GM08714 (cell line): ENCODE results near the gene IRF6.
A peak's percentile ranks its signal among the peaks of the same experiment; 100 is the strongest.

Source experiments
- H3K4me3 ChIP-seq: fragments of 200-500 bp; sonication (Bioruptor generic); 2 replicates; pipeline ENCODE4 v1.5.1; 2014; ENCODE audit warnings: mild to moderate bottlenecking, low read length, inconsistent platforms
- ZNF274 ChIP-seq: IDR thresholded peaks from 2 replicates; pipeline ENCODE4 v1.6.1; 2012; ENCODE audit warnings: mild to moderate bottlenecking, low read depth, low read length

IRF6 gene

DNA sequence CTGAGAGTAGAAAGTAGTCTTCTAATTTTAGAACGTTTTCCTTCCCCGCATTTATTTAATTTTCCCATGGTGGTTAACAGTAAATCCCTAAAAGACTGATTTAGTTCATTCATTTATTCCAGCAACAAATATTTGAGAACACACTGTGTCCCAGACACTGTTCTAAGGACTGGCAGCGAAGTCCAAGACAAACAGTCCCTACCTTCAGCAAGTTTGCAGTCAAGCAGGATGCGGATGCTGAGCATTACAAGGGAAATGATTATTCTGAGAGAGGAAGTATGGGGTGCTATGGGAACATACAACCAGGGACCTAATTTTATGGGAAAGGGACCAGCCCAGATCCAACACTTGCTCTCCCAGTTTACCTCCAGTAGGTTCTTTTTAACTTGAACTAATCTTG, 20.4 kb downstream of the IRF6 start:
- no peak for TF ChIP-seq ZNF274
- no peak overlapping the region for H3K4me3 ChIP-seq

DNA sequence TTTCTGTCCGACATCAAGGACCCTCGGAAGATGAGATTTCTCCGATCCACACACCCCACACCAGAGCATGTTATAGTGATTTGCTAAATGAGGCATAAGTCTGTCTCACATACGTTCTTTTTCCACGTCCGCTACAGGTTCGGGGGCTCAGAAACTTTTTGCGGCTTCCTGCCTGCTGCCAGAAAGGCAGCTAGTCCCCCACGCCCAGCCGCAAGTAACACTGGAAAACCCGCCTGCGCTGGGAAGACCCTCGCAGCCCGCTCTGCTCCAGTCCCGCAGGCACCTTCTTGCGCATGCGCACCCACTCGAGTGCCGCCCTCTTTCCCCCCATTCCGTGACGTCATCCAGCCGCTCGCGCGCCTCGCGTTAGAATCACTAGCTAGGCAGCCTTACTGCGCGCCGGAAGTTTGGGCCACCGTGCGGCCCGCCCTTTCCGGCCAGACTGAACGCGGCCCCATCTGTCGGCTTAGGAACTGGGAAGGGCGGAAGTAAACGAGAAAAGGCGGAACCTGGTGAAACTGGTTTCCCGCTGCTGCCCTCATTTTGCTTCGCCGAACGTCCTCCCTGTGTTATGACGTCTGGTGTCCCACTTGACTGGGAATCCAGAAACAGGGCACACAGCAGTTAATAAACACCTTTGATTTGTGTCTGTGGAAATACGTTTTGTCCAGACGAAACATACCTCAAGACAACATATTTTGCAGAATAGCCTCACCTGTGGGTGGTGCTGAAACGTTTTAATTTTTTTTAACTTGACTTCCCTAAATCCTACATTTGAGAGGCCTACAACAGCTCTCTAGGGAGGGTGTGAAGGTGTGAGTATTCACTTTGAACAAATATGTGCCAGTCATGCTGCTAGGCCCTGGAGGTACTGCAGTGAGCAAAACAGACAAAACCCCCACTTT, 21.4 kb downstream of the IRF6 start, which contains the start of gene C1orf74:
TSS of gene C1orf74 (minus strand) at position 295 of the 905 bp plus-strand sequence. CDS start 925 bp downstream, outside the sequence.
- no peak for TF ChIP-seq ZNF274
- peak within 1 kb of the TSS; percentile 97 for H3K4me3 ChIP-seq

DNA sequence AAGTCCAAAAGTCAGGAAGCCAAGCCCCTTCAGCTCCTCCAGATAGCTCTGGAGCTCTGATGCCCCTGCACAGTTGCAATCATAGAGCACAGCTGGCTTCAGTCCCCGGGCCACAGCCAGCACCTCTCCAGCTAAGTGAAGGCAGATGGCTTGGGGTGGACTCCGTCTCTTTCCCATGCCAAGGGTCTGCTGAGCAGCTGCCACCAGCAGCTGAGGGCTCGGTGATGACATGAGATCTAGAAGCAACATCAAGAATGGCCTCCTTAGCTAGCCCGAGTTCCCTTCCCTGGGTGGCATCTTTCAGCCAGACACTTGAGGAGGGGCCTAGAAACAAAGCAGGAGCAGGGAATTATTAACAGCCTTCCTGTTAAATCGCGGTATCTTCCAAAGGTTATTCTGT, 22.6 kb downstream of the IRF6 start:
- TF ChIP-seq ZNF274: no peak
- peak overlapping the region; percentile 97; the same call in 1 of the 2 replicates for H3K4me3 ChIP-seq

DNA sequence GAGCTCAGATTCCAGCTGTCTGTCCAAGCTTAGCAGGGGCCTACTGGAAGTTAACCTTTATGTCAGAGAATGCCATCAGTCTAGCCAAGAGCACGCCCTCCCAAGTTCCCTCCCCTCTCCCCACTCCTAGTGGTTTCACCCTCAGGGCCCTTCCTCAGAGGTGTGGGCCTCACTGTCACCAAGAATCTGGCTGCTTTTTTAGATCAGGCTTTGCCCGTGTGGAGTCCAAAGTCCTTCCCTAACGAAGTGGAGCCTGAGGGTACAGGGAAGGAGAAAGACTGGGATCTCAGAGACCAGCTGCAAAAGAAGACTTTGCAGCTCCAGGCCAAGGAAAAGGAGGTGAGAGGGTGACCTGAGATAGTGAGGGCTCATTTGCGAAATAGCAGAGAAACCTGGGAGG, 25.7 kb downstream of the IRF6 start:
- H3K4me3 ChIP-seq: no peak overlapping the region
- no peak for TF ChIP-seq ZNF274

DNA sequence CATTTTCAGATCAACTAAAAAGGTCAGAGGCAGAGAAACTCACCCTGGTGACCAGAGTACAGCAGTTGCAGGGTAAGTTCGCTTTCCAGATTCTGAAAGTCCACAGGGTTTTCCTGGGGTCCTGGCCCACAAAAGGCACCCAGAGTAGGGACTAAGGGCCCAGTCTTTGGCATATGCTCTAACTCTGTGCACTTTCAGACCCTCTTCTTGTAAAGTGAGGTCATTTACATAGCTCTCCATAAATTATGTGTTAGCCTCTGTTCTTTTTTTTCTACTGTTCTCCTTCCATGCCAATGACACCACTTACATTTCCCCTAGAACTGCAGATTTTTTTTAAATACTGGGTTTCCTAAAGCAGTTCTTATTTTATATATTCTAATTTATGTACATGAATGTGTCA, 27.8 kb downstream of the IRF6 start:
- TF ChIP-seq ZNF274: no peak

DNA sequence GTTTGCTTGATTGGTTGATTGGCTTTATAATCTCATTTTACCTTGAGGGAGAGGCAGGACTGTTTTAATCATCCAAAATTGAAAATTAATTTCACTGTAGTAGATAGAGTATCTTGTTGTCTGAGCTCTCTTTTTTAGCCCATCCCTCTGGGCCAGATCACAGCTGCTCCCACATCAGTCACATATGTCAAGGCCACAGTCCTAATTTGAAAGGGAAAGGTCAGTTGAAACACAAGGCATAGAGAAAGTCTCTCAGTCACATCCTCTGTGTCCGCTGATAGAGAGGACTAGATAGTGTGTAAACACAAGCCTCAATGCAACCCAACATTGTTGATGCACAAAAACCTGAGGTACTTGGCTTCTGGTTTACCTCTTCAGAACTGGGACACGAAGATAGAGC, 28.4 kb downstream of the IRF6 start:
- TF ChIP-seq ZNF274: no peak
- no peak overlapping the region for H3K4me3 ChIP-seq

More for the DNA sequence above, 27.8 kb downstream of the IRF6 start:
- H3K4me3 ChIP-seq: no peak overlapping the region

DNA sequence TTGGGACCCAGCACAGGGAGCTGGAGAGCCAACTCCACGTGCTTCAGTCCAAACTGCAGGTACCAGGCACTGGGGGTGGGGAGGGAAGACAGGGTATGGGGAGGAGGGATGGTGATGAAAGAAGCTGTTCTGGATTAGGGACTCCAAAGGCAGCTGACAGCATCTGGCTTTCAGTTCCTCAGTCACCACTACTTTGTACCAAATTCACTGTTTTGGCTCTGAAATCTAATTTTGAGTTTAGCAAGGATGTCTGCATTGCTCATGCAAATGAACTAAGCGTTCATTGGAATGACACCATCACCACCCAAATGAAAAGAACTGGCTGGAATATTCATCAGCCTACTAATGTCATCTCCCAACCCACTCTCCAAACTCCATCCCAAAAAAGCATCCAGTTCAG, 30.3 kb downstream of the IRF6 start:
- no peak overlapping the region for H3K4me3 ChIP-seq
- no peak for TF ChIP-seq ZNF274

DNA sequence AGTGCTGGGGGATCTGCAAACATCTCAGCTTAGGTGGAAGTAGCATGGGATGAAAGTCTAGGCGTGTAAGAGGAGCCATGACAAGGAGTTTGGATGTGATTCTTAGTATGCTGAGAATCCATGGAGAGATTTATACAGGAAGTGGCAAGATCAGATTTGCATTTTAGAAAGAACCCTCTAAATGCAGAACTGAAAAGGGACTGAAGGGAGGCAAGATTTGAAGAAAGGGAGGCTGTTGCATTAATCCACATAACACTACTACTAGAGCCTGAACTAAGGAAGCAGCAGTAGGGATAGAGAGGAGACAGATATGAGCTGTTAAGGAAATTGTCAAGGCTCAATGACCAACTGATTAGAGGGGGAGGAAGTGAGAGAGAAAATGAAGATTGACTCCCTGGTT, 31.4 kb downstream of the IRF6 start:
- H3K4me3 ChIP-seq: peak overlapping the region; percentile 24; the same call in 1 of the 2 replicates
- TF ChIP-seq ZNF274: no peak

DNA sequence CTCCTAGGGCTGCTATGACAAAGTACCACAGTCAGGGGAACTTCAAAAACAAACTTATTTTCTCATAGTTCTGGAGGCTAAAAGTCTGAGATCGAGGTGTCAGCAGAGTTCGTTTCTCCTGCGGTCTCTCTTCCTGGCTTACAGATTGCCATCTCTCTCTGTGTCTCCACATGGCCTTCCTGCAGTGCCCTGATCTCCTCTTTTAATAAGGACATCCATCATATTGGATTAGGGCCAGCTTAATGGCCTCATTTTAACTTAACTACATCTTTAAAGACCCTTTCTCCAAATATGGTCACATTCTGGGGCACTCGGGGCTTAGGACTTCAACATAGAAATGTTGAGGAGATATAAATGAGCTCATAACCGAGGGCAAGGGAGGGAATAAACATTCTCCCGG, 33.8 kb downstream of the IRF6 start:
- no peak overlapping the region for H3K4me3 ChIP-seq
- TF ChIP-seq ZNF274: no peak

DNA sequence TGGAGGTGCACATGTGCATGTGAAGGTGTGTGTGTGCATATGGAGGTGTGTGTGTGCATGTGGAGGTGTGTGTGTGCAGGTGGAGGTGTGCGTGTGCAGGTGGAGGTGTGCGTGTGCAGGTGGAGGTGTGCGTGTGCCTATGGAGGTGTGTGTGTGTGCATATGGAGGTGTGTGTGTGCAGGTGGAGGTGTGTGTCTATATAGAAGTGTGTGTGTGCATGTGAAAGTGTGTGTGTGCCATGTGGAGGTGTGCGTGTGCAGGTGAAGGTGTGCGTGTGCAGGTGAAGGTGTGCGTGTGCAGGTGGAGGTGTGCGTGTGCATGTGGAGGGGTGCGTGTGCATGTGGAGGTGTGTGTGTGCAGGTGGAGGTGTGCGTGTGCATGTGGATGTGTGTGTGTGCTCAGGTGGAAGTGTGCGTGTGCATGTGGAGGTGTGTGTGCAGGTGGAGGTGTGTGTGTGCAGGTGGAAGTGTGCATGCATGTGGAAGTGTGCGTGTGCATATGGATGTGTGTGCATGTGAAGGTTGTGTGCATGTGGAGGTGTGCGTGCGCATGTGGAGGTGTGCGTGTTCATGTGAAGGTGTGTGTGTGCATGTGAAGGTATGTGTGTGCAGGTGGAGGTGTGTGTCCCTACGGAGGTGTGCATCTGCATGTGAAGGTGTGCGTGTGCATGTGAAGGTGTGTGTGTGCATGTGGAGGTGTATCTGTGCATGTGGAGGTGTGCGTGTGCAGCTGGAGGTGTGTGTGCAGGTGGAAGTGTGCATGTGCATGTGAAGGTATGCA, 35.1 kb downstream of the IRF6 start:
- no peak for TF ChIP-seq ZNF274
- peak overlapping the region; percentile 67; the same call in 1 of the 2 replicates for H3K4me3 ChIP-seq

DNA sequence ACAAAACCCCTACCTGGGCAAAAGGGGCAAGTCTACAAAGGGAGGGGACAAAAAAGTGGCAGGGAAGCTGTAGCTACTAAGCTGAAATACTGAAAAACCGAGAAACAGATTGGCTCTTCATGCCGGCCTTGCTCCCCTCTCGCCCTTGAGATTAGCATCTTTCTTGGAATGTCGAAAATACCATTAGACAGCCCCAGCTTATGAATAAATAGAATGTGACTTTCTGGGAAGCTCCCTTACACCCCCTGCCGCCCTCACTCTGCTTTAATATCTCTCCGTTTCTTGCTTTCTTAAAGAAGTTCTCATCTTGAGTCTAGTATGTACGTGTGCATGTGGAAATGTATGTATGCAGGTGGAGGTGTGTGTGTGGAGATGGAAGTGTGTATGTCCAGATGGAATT, 36.0 kb downstream of the IRF6 start:
- peak overlapping the region; percentile 67 for H3K4me3 ChIP-seq
- TF ChIP-seq ZNF274: no peak

DNA sequence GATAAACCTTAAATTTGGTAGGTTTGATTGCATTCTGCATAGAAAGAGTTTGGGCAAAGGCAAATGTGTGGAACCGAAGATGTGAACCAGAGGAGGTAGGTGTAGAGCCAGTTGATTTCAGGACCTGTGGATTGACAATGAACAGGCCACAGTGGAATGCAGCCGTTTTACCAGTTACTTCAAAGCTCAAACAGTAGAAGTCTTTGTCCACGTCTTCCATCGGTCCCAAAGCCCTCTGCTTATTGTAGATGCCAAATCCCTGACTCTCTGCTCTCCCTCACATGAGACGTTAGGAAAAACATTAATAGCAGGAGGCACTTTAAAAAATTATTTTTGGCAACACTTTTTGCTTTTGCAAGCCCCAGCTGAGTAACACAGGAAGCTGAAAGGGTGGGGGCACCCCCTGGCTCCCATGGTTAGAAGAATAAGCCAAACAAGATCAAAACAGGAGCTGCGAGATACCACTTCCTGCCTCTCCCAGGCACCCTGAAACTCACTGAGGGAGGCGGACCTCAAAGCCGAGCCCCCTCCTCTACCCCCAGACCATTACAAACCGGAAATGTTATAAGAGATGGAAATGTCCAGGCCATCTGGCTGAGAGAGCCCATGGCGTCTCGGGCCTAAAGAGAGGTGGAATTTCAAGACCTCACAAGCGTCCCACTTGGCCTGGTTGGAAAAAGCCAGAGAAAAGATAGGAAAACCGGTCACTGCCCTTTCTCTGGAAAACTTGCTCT, 36.6 kb downstream of the IRF6 start:
- peak overlapping the region; percentile 67 for H3K4me3 ChIP-seq
- TF ChIP-seq ZNF274: no peak

DNA sequence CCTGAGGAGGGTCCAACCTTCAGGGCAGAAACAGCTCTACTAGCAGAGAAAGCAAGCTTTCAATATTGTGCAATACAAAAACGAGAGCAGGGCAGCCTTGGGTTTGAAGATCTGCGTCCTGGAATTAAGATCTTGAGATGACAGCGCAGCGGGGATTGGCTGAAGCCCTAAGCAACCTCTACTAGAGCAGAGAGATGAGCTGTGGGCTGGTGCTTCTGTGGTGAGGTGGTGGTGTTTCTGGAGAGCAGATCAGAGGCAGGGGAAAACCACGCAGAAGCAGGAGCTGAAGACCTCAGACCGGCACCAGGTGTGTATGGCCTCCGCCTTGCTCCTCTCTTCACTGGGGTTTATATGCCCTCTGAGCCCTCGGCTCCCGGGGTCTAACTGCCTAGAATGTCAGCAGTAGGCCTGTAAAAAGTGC, 37.6 kb downstream of the IRF6 start:
- H3K4me3 ChIP-seq: peak overlapping the region; percentile 67
- TF ChIP-seq ZNF274: no peak

DNA sequence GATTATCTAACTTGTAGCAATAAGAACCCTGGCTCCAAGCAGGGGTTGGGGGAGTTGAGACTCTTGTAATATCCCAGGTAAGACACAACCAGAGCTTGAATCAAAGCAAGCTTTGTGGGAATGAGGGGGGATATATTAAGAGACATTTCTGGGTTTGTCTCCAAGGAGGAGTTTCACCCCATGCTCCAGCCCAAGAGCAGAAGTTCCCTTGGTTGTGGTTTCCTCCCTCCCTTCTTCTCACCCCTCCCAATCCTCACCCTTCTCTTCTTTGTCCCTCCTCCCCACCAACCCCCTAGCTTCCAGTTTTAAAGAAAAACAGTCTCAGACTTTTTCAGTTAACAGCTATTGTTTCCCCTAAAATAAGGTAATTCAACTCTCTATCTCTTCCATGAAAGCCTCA, 38.2 kb downstream of the IRF6 start:
- TF ChIP-seq ZNF274: no peak
- peak overlapping the region; percentile 67; the same call in 1 of the 2 replicates for H3K4me3 ChIP-seq
